Endodermal cell (in vitro differentiated cells): Measurements from ENCODE around the gene TINAGL1. TPM values are rescaled to one million over a fixed set of nuclear protein-coding genes. Genes with fewer than 3 reads are reported as not detected.

ENCODE experiments used
- DNase-seq: peaks from one replicate; pipeline ENCODE4 v3.0.0-alpha.2; 2017
- H3K27ac ChIP-seq: 2 replicates; pipeline ENCODE4 v1.5.1; 2013; ENCODE audit warnings: mild to moderate bottlenecking, low read depth, low read length, moderate library complexity
- H3K27me3 ChIP-seq: 2 replicates; pipeline ENCODE4 v1.6.1; 2013; ENCODE audit warnings: mild to moderate bottlenecking, low read length, moderate library complexity; ENCODE audit not compliant: insufficient read depth, control insufficient read depth, poor library complexity, severe bottlenecking
- H3K36me3 ChIP-seq: 2 replicates; pipeline ENCODE4 v1.7.0; 2013; ENCODE audit warnings: mild to moderate bottlenecking, low read length, moderate library complexity; ENCODE audit not compliant: control insufficient read depth, insufficient read depth
- H3K4me1 ChIP-seq: one replicate; pipeline ENCODE4 v1.7.0; 2013; ENCODE audit warnings: low read length; ENCODE audit not compliant: control insufficient read depth, insufficient read depth
- H3K4me3 ChIP-seq: 2 replicates; pipeline ENCODE4 v1.5.1; 2013; ENCODE audit warnings: mild to moderate bottlenecking, low read length, moderate library complexity
- H3K9ac ChIP-seq: 2 replicates; pipeline ENCODE4 v1.6.1; 2013; ENCODE audit warnings: mild to moderate bottlenecking, low read length, moderate library complexity; ENCODE audit not compliant: poor library complexity, severe bottlenecking; ENCODE audit errors: extremely low read depth
- H3K9me3 ChIP-seq: 2 replicates; pipeline ENCODE4 v1.6.1; 2013; ENCODE audit warnings: mild to moderate bottlenecking, low read length, moderate library complexity; ENCODE audit not compliant: control insufficient read depth
- H3K27ac Mint-ChIP-seq: 2 replicates; pipeline ENCODE4 v1.8.0; 2020; ENCODE audit warnings: mixed read lengths
- H3K27me3 Mint-ChIP-seq: 2 replicates; pipeline ENCODE4 v1.8.0; 2021; ENCODE audit warnings: mild to moderate bottlenecking, mixed read lengths; ENCODE audit not compliant: insufficient read depth
- H3K36me3 Mint-ChIP-seq: 2 replicates; pipeline ENCODE4 v1.8.0; 2020; ENCODE audit warnings: low read depth, mixed read lengths
- H3K4me1 Mint-ChIP-seq: 2 replicates; pipeline ENCODE4 v1.8.0; 2020; ENCODE audit warnings: mixed read lengths
- H3K4me3 Mint-ChIP-seq: 2 replicates; pipeline ENCODE4 v1.8.0; 2020; ENCODE audit warnings: mild to moderate bottlenecking, moderate library complexity, mixed read lengths
- H3K9me3 Mint-ChIP-seq: 2 replicates; pipeline ENCODE4 v1.8.0; 2020; ENCODE audit warnings: mild to moderate bottlenecking, mixed read lengths
- WGBS, 2 experiments: methylation state at CpG; one replicate each; pipeline versions ENCODE4 v1.1.5 to v1.1.7; 2013; ENCODE audit warnings: missing lambda C conversion rate in 2 of 2, mixed read lengths in 1 of 2; ENCODE audit not compliant: insufficient coverage in 1 of 2, insufficient read length in 1 of 2; 5-methylcytosine and 5-hydroxymethylcytosine counted together
- total RNA-seq, 2 donors: library from RNA; stranded (reverse); fragmentation: NEBNext Ultra II Directional in 1 of 2; extraction: Animal tissue kit (Norgen Biotek cat#: 25700) in 1 of 2; gene quantifications; 2 replicates in 1 of 2; 3 replicates in 1 of 2; pipeline ENCODE4 v1.2.1, GENCODE V29; 2021
- TF ChIP-seq, protein P1 (sequence below): fragments of 200-600 bp; sonication (generic); conservative IDR thresholded peaks from 2 replicates; pipeline ENCODE4 v1.5.0; 2021; ENCODE audit warnings: antibody characterized with exemption, mild to moderate bottlenecking

The TINAGL1 gene
- total RNA-seq, 2 donors from 2014 or later: 3.0 to 3.4 TPM

DNA sequence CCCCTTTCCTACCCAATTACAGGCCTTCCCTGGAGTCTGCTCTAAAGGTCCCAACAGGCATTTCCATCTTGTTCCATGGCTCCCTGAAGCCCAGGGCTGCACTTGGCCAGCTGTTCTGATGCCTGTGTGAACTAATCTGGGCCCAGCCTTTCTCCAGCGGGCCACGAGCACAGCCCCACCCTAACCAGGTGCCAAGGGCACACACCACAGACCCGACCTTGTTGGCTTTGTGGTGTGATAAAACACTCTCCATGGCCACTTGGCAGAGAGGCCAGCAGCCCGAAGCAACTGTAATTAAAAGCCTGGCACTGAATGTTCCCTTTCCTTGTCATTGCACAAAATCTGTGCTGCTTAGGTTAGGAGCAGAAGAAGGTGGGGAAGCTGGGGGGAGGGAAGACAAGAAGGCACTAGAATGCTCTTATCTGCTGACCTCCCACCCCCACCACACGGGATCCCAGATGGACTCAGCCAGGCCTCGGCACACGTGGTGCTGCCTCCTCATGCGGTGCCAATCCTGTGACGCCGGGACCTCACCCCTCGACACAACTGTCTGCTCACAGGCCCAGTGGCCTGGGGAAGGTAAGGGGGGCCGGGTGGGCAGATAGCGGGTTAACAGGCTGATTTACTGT, 51.1 kb downstream of the TINAGL1 start:
- Mint-ChIP-seq H3K4me3 (no peak overlapping the region), H3K9me3 (no peaks in the 10 kb centered on the region), H3K27me3 (no peaks in the 10 kb centered on the region), H3K27ac (no peak overlapping the region), H3K36me3 (peaks cover 37% of the 10 kb centered on the region), H3K4me1 (no peaks in the 10 kb centered on the region)
- DNase-seq: no peak
- no peaks in the 10 kb centered on the region for H3K9me3 ChIP-seq
- peaks cover 8% of the 10 kb centered on the region for H3K4me1 ChIP-seq
- H3K36me3 ChIP-seq: peaks cover 50% of the 10 kb centered on the region
- no peak overlapping the region for H3K4me3 ChIP-seq
- 91 to 95% methylated on average over 7 to 13 of the region's 13 CpGs for WGBS, 2 experiments
- no peak overlapping the region for H3K9ac ChIP-seq
- no peak overlapping the region for H3K27ac ChIP-seq
- TF ChIP-seq, protein P1, sequence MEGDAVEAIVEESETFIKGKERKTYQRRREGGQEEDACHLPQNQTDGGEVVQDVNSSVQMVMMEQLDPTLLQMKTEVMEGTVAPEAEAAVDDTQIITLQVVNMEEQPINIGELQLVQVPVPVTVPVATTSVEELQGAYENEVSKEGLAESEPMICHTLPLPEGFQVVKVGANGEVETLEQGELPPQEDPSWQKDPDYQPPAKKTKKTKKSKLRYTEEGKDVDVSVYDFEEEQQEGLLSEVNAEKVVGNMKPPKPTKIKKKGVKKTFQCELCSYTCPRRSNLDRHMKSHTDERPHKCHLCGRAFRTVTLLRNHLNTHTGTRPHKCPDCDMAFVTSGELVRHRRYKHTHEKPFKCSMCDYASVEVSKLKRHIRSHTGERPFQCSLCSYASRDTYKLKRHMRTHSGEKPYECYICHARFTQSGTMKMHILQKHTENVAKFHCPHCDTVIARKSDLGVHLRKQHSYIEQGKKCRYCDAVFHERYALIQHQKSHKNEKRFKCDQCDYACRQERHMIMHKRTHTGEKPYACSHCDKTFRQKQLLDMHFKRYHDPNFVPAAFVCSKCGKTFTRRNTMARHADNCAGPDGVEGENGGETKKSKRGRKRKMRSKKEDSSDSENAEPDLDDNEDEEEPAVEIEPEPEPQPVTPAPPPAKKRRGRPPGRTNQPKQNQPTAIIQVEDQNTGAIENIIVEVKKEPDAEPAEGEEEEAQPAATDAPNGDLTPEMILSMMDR: no peak
- H3K27me3 ChIP-seq: no peaks in the 10 kb centered on the region

DNA sequence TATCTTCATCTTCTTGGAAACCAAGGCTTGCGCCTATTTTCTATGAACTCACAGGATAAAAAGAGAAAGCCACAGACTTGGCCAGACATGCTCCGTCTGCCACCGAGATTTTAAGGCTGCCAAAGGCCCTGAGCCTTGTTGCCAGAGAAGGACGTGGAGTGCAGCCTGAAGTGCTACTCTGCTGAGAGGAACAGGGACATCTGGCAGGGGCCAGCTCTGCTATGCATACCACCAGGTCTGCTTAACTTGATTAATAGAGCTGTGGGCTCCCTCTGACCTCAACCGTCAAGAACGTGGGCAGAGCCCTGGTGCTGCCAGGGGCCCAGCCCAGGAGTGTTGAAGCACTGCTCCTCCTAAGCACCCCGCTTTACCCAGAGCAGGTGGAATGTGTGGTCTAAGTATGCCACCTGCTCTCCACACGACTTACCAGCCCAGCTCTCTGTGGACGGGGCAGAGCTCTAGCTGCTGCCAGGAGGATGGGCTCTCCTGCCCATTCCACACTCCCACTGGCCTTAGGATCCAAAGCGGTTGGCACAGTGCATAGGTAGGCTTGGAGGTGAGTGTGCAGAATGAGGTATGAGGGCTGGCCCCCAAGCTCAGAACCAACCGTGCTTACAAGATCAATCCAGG, 51.7 kb downstream of the TINAGL1 start:
- Histone ChIP-seq H3K9me3 (no peaks in the 10 kb centered on the region), H3K4me3 (no peak overlapping the region), H3K36me3 (peaks cover 57% of the 10 kb centered on the region), H3K27me3 (no peaks in the 10 kb centered on the region), H3K27ac (no peak overlapping the region), H3K4me1 (peaks cover 8% of the 10 kb centered on the region), H3K9ac (no peak overlapping the region)
- Mint-ChIP-seq H3K4me1 (no peaks in the 10 kb centered on the region), H3K27me3 (no peaks in the 10 kb centered on the region), H3K9me3 (no peaks in the 10 kb centered on the region), H3K27ac (no peak overlapping the region), H3K4me3 (no peak overlapping the region), H3K36me3 (peaks cover 44% of the 10 kb centered on the region)
- WGBS, 2 experiments: 73 to 87% methylated on average over 4 to 11 of the region's 11 CpGs
- TF ChIP-seq, protein P1: no peak
- no peak for DNase-seq

DNA sequence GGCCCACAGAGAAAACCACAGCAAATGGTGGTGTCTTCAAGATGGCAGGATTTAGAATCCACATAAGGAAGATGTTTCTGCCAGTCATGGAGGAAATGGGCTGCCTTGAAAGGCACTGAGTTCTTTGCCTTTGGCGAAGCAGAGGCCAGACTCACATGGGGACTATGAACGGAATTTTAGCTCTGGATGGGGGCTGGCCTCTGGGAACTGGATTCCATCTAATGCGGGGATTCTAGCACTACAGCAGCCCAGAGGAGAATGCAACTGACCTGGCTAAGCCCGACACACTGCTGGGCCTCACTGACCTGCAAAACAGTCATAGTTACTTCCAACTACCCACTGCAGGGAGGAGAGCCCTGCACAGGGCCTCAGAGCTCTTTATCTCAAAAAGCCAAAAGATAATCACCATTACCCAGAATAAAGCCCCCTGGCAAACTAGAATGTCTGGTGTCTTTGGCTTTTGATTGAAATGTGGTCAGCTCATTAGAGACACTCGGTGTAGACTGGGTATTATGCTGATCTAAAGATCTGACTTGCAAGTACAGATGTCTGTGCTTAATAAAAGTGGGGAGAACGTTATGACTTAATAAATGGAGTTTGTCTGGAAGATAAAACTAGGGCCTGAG, 52.7 kb downstream of the TINAGL1 start:
- no peak for DNase-seq
- Histone ChIP-seq H3K27ac (no peak overlapping the region), H3K36me3 (peaks cover 64% of the 10 kb centered on the region), H3K4me1 (peaks cover 8% of the 10 kb centered on the region), H3K27me3 (no peaks in the 10 kb centered on the region), H3K9ac (no peak overlapping the region), H3K4me3 (no peak overlapping the region), H3K9me3 (no peaks in the 10 kb centered on the region)
- Mint-ChIP-seq H3K9me3 (no peaks in the 10 kb centered on the region), H3K36me3 (peaks cover 46% of the 10 kb centered on the region), H3K4me3 (no peak overlapping the region), H3K27me3 (no peaks in the 10 kb centered on the region), H3K27ac (no peak overlapping the region), H3K4me1 (no peaks in the 10 kb centered on the region)
- WGBS, 2 experiments: 91 to 93% methylated on average over 5 to 6 of the region's 6 CpGs
- TF ChIP-seq, protein P1: no peak
